Natural killer cell (primary cell): ENCODE results near the gene CLEC20A. TPM values are rescaled to one million over a fixed set of nuclear protein-coding genes. Genes with fewer than 3 reads are reported as not detected.
A peak's percentile ranks its signal among the peaks of the same experiment; 100 is the strongest.

Experiments used
- ATAC-seq, 3 donors: fragments of 150-1000 bp in 2 of 3; fragments of 200-7000 bp in 1 of 3; cut with Tn5 transposase; 1 replicate in 1 of 3; 2 replicates in 2 of 3; pipeline ENCODE4 v1.10.0; 2021; ENCODE audit warnings: mild to moderate bottlenecking in 2 of 3, moderate library complexity in 2 of 3
- DNase-seq, 2 donors: peaks; one replicate each; pipeline versions ENCODE4 v3.0.0 to v3.0.0-alpha.2; 2013 to 2021; ENCODE audit warnings: mixed read lengths in 1 of 2
- H3K27ac ChIP-seq: one replicate; pipeline ENCODE4 v1.5.1; 2013; ENCODE audit warnings: mild to moderate bottlenecking, low read length
- H3K27me3 ChIP-seq: one replicate; pipeline ENCODE4 v1.6.1; 2013; ENCODE audit warnings: low read length; ENCODE audit not compliant: control insufficient read depth, insufficient read depth
- H3K36me3 ChIP-seq: one replicate; pipeline ENCODE4 v1.6.1; 2013; ENCODE audit warnings: low read length; ENCODE audit not compliant: control insufficient read depth, insufficient read depth
- H3K4me1 ChIP-seq: one replicate; pipeline ENCODE4 v1.6.1; 2013; ENCODE audit warnings: low read length; ENCODE audit not compliant: control insufficient read depth, insufficient read depth
- H3K4me3 ChIP-seq: one replicate; pipeline ENCODE4 v1.5.1; 2013; ENCODE audit warnings: low read length
- H3K9me3 ChIP-seq: one replicate; pipeline ENCODE4 v1.6.1; 2013; ENCODE audit warnings: low read length; ENCODE audit not compliant: control insufficient read depth, insufficient read depth
- H3K27ac Mint-ChIP-seq, 2 donors: one replicate each; pipeline ENCODE4 v1.8.0; 2022; ENCODE audit warnings: mild to moderate bottlenecking in 2 of 2, mixed read lengths in 2 of 2, moderate library complexity in 1 of 2
- H3K27me3 Mint-ChIP-seq, 2 donors: one replicate each; pipeline ENCODE4 v1.8.0; 2022; ENCODE audit warnings: low read depth in 2 of 2, mixed read lengths in 2 of 2
- H3K36me3 Mint-ChIP-seq: one replicate; pipeline ENCODE4 v1.8.0; 2022; ENCODE audit warnings: mixed read lengths
- H3K4me1 Mint-ChIP-seq, 2 donors: one replicate each; pipeline ENCODE4 v1.8.0; 2022; ENCODE audit warnings: mixed read lengths in 2 of 2
- H3K4me3 Mint-ChIP-seq: one replicate; pipeline ENCODE4 v1.8.0; 2022; ENCODE audit warnings: mild to moderate bottlenecking, moderate library complexity, mixed read lengths
- H3K9me3 Mint-ChIP-seq, 2 donors: one replicate each; pipeline ENCODE4 v1.8.0; 2022; ENCODE audit warnings: mixed read lengths in 2 of 2
- WGBS: methylation state at CpG from one replicate; pipeline ENCODE4 v1.1.7; 2013; ENCODE audit warnings: missing lambda C conversion rate; ENCODE audit not compliant: insufficient coverage; 5-methylcytosine and 5-hydroxymethylcytosine counted together
- intact Hi-C: fragments of 100-400 bp; cut with micrococcal nuclease; formaldehyde crosslinking; loops from one replicate; pipeline ENCODE4 v1.14.2; 2022
- total RNA-seq, 4 donors: library from RNA; stranded (reverse); fragments of 120-200 nt in 1 of 4; gene quantifications; one replicate each; pipeline versions ENCODE4 v1.2.3 to v1.2.4, GENCODE V29; 2013 to 2022
- TF ChIP-seq, protein P1 (sequence below): fragments of 200-600 bp; IDR thresholded peaks from one replicate; pipeline ENCODE4 v1.8.0; 2022; ENCODE audit warnings: antibody characterized with exemption

CLEC20A gene
- total RNA-seq, 3 donors from 2014 or later (not counting 1 experiment from before 2014, with no cell fraction given) = not detected

DNA sequence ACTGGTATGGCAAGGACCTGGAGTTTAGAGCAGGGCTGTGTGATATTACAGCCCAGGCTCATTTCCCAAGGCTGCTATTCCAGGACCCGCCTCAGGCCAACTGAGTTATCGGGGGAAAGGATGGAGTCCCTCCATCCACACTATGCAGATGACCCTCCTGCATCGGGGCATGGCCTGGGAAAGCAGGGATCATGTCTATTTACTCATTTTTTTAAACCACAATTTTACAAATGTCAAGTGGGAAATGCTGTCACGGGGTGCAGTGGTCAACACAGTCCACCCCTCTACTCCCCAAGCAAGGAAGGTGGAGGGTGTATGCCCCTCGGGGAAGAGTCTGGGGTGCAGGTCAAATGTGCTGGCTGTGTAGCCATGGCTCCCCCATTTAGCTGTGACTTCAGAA is 6.1 kb upstream of the CLEC20A start:
- WGBS = 88% methylated on average over 5 of the region's 5 CpGs
- no peaks in the 10 kb centered on the region for H3K36me3 ChIP-seq
- peaks cover 3 to 8% of the 10 kb centered on the region in 2 donors for H3K27me3 Mint-ChIP-seq
- no peak overlapping the region for H3K4me3 ChIP-seq
- no peak overlapping the region for H3K27ac Mint-ChIP-seq
- no peaks in the 10 kb centered on the region for H3K27me3 ChIP-seq
- ATAC-seq = no peak
- peaks cover 0 to 5% of the 10 kb centered on the region in 2 donors for H3K4me1 Mint-ChIP-seq
- no peak overlapping the region for H3K4me3 Mint-ChIP-seq
- no peaks in the 10 kb centered on the region for H3K36me3 Mint-ChIP-seq
- TF ChIP-seq, protein P1, sequence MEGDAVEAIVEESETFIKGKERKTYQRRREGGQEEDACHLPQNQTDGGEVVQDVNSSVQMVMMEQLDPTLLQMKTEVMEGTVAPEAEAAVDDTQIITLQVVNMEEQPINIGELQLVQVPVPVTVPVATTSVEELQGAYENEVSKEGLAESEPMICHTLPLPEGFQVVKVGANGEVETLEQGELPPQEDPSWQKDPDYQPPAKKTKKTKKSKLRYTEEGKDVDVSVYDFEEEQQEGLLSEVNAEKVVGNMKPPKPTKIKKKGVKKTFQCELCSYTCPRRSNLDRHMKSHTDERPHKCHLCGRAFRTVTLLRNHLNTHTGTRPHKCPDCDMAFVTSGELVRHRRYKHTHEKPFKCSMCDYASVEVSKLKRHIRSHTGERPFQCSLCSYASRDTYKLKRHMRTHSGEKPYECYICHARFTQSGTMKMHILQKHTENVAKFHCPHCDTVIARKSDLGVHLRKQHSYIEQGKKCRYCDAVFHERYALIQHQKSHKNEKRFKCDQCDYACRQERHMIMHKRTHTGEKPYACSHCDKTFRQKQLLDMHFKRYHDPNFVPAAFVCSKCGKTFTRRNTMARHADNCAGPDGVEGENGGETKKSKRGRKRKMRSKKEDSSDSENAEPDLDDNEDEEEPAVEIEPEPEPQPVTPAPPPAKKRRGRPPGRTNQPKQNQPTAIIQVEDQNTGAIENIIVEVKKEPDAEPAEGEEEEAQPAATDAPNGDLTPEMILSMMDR = no peak
- no peaks in the 10 kb centered on the region for H3K9me3 ChIP-seq
- DNase-seq = no peak
- intact Hi-C loops = no loop called here
- no peak overlapping the region for H3K27ac ChIP-seq
- H3K4me1 ChIP-seq = no peaks in the 10 kb centered on the region
- H3K9me3 Mint-ChIP-seq = no peaks in the 10 kb centered on the region

DNA sequence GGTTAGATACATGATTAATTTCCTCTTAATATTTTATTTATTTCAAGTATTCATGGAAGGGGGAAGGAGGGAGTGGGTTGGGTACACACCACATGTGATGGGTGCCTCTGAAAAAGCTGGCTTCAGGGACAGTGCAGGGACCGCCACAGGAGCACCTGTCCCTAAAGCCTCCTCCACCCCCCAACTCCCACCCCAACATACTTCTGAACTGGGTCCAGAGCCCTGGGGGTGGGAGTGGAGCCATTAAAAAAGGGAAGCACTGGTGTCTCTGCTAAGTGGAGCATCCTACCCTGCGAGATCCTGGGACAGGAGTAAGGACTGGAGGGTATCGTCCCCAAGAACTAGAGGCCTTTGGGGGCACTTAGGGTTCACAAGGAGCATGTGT is 5.6 kb upstream of the CLEC20A start:
- no peaks in the 10 kb centered on the region for H3K9me3 Mint-ChIP-seq
- H3K4me1 ChIP-seq = no peaks in the 10 kb centered on the region
- no peak overlapping the region for H3K27ac ChIP-seq
- TF ChIP-seq, protein P1 = no peak
- no peak overlapping the region for H3K4me3 Mint-ChIP-seq
- intact Hi-C loops = no loop called here
- no peaks in the 10 kb centered on the region for H3K36me3 Mint-ChIP-seq
- no peak for DNase-seq
- peaks cover 0 to 5% of the 10 kb centered on the region in 2 donors for H3K4me1 Mint-ChIP-seq
- H3K27ac Mint-ChIP-seq = no peak overlapping the region
- no peak for ATAC-seq
- H3K9me3 ChIP-seq = no peaks in the 10 kb centered on the region
- H3K4me3 ChIP-seq = no peak overlapping the region
- peaks cover 3 to 8% of the 10 kb centered on the region in 2 donors for H3K27me3 Mint-ChIP-seq
- no peaks in the 10 kb centered on the region for H3K27me3 ChIP-seq
- no peaks in the 10 kb centered on the region for H3K36me3 ChIP-seq
- 82% methylated on average over 2 of the region's 3 CpGs for WGBS

DNA sequence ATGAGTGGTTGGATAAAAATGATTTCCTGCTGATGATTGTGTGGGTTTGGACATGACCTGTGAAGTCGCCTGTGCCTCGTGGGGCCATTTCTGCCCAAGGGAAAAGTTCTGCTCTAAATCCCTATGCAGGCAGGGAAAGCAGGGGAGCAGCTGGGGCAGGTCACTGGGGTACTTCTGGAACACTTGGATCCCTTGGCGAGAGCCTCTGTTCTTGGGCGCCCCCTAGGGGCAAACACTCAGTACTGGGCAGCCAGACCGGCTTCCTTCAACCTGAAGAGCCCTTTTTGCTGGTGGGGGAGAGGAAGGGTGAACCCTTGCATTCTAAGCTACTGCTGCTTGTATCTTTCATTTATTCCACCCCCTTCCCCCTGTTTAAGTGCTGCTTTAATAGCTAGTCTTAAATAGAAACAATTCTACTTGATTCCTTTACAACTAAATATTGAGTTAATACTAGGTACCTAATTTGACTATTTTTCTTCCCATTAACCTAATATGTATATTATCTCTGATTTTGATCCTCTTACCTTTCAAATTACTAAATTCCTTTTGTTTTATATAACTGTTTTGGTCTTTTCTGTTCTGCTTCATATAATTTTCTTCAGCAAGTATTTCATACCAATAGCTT is 5.1 kb upstream of the CLEC20A start:
- ATAC-seq (peak; percentile 69 to 82 (median 70)), DNase-seq (peak; percentile 45 to 47)
- intact Hi-C loops = loop anchor here (2.0 kb wide), 1 partner anchor 191 kb away; no protein-coding TSS in a partner anchor
- H3K4me3 Mint-ChIP-seq = no peak overlapping the region
- Histone ChIP-seq H3K9me3 (no peaks in the 10 kb centered on the region), H3K4me3 (no peak overlapping the region), H3K27me3 (no peaks in the 10 kb centered on the region), H3K36me3 (no peaks in the 10 kb centered on the region), H3K4me1 (no peaks in the 10 kb centered on the region), H3K27ac (no peak overlapping the region)
- WGBS = 9% methylated on average over 5 of the region's 5 CpGs
- H3K27ac Mint-ChIP-seq = no peak overlapping the region
- H3K27me3 Mint-ChIP-seq = peaks cover 3 to 8% of the 10 kb centered on the region in 2 donors
- H3K4me1 Mint-ChIP-seq = peaks cover 0 to 5% of the 10 kb centered on the region in 2 donors
- no peaks in the 10 kb centered on the region for H3K9me3 Mint-ChIP-seq
- no peaks in the 10 kb centered on the region for H3K36me3 Mint-ChIP-seq
- TF ChIP-seq, protein P1 = peak; percentile 68
